ENCODE results near the gene TRAP1. TPM values are rescaled to one million over a fixed set of nuclear protein-coding genes. Genes with fewer than 3 reads are reported as not detected.

TRAP1 gene
- total RNA-seq, 1 experiment from 2014 or later: 416 TPM

GRCh38 chr16:3668626-3669025 lies 48.7 kb downstream of the TRAP1 start:
- H3K27ac ChIP-seq (ENCODE audit: low read depth, low read length): no peak overlapping the region
- H3K4me3 ChIP-seq (replicated peaks in 1 of 2; ENCODE audit: low read depth in 1 of 2, low read length in 2 of 2): no peak overlapping the region
- H3K4me1 ChIP-seq (ENCODE audit: control insufficient read depth in 1 of 2, insufficient read depth in 2 of 2, low read length in 2 of 2): no peaks in the 10 kb centered on the region
- H3K79me2 ChIP-seq (ENCODE audit: insufficient read depth, low read length): no peaks in the 10 kb centered on the region
- H3K27me3 ChIP-seq (ENCODE audit: insufficient read depth, low read length): no peaks in the 10 kb centered on the region
- no peak overlapping the region for H2AFZ ChIP-seq (ENCODE audit: low read depth, low read length, poor library complexity, severe bottlenecking)
- ChIA-PET RAD21 (ENCODE audit: low non-redundant PET in 1 of 2, low total read pairs in 2 of 2, uncharacterized antibody in 2 of 2, unreplicated experiment in 2 of 2) (no interaction called here), POLR2A (no interaction called here), CTCF (no interaction called here)
- H4K20me1 ChIP-seq (ENCODE audit: insufficient read depth): no peaks in the 10 kb centered on the region
- DNase-seq (ENCODE audit: low read depth, low spot score) (no peak), ATAC-seq (no peak)
- H3K9ac ChIP-seq (ENCODE audit: low read length): no peak overlapping the region
- no TSS peak for BruUV-seq (replicated peaks)
- intact Hi-C loops (cut with micrococcal nuclease): no loop called here
- TF ChIP-seq SP1 (IDR thresholded peaks at IDR 0.05; ENCODE audit: low read depth) (no peak), REST (IDR thresholded peaks at IDR 0.05; ENCODE audit: low read depth) (no peak), SRF (IDR thresholded peaks at IDR 0.05; ENCODE audit: low read depth) (no peak), CTCF (IDR thresholded peaks at IDR 0.05 in 2 of 3, conservative IDR thresholded peaks at IDR 0.05 in 1 of 3; ENCODE audit: borderline replicate concordance in 1 of 3, insufficient read depth in 1 of 3, low read depth in 2 of 3, low read length in 2 of 3) (no peak), TCF7L2 (IDR thresholded peaks at IDR 0.05; ENCODE audit: borderline replicate concordance, extremely low read depth, insufficient read depth, insufficient read length) (no peak), CEBPB (IDR thresholded peaks at IDR 0.05; ENCODE audit: low read depth) (no peak), EGR1 (IDR thresholded peaks at IDR 0.05; ENCODE audit: low read depth) (no peak), ZFX (IDR thresholded peaks at IDR 0.05) (no peak), SIN3A (IDR thresholded peaks at IDR 0.05; ENCODE audit: low read depth) (no peak), EZH2phosphoT487 (IDR thresholded peaks at IDR 0.05; ENCODE audit: borderline replicate concordance) (no peak)
- H3K36me3 ChIP-seq (ENCODE audit: control insufficient read depth in 1 of 2, insufficient read depth in 2 of 2, low read length in 2 of 2): peaks cover 27 to 50% of the 10 kb centered on the region in 2 experiments
- H3K9me3 ChIP-seq (ENCODE audit: control insufficient read depth in 1 of 2, insufficient read depth in 1 of 2, low read depth in 1 of 2, low read length in 2 of 2): no peaks in the 10 kb centered on the region
- no peak overlapping the region for H3K4me2 ChIP-seq (ENCODE audit: low read length)
- H3K9me2 ChIP-seq (ENCODE audit: insufficient read depth): no peaks in the 10 kb centered on the region
